ENCODE results near the gene WDR70. TPM values are rescaled to one million over a fixed set of nuclear protein-coding genes. Genes with fewer than 3 reads are reported as not detected.

WDR70 gene
- total and polyA plus RNA-seq, 2 donors (not counting 1 experiment from before 2014, with no cell fraction given): 31.4 to 34.0 TPM

DNA sequence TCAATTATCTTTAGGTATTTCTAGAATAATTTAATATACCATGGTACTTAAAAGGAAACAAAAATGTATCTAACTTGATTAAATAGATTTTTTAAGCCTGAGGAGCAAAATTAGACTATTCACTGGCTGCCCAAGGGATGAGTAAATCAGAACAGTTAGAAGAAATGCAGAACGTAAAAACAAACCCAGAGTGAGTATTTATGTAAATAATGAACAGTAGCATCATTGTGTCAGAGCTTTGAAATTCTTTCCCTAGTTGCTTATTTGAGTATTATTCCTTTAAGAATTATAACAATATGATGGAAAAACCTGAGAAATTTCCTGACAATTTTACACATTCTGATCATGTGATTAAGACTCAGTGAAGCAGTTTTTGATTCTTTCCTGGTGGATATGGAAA lies 259.8 kb downstream of the WDR70 start:
- no peak overlapping the region for H3K27ac ChIP-seq (ENCODE audit: insufficient read depth, low read length)
- no peak overlapping the region for H3K4me3 ChIP-seq (replicated peaks in 1 of 4; ENCODE audit: control extremely low read depth in 1 of 4, insufficient read depth in 1 of 4, low read depth in 3 of 4, low read length in 4 of 4)
- H3K36me3 ChIP-seq (ENCODE audit: control insufficient read depth, insufficient read depth, low read length): no peaks in the 10 kb centered on the region
- H3K9me3 ChIP-seq (ENCODE audit: control insufficient read depth, insufficient read depth, low read depth, low read length): no peaks in the 10 kb centered on the region
- H4K20me1 ChIP-seq (ENCODE audit: control insufficient read depth, extremely low read depth, insufficient read depth, low read length): no peaks in the 10 kb centered on the region
- no peak overlapping the region for H2AFZ ChIP-seq (ENCODE audit: low read length)
- H3K4me1 ChIP-seq (ENCODE audit: control insufficient read depth, extremely low read depth, insufficient read depth, low read length): no peaks in the 10 kb centered on the region
- H3K4me2 ChIP-seq (ENCODE audit: extremely low read depth, insufficient read depth, low read length): no peak overlapping the region
- H3K27me3 ChIP-seq (ENCODE audit: control insufficient read depth, insufficient read depth, low read length): no peaks in the 10 kb centered on the region
- no peaks in the 10 kb centered on the region for H3K79me2 ChIP-seq (ENCODE audit: control insufficient read depth, insufficient read depth, low read length)
- no peak overlapping the region for H3K9ac ChIP-seq (ENCODE audit: insufficient read depth, low read length)
- DNase-seq (ENCODE audit: low read depth in 2 of 2): peak in 1 of 2 donors; percentile 42
- TF ChIP-seq, protein P1, sequence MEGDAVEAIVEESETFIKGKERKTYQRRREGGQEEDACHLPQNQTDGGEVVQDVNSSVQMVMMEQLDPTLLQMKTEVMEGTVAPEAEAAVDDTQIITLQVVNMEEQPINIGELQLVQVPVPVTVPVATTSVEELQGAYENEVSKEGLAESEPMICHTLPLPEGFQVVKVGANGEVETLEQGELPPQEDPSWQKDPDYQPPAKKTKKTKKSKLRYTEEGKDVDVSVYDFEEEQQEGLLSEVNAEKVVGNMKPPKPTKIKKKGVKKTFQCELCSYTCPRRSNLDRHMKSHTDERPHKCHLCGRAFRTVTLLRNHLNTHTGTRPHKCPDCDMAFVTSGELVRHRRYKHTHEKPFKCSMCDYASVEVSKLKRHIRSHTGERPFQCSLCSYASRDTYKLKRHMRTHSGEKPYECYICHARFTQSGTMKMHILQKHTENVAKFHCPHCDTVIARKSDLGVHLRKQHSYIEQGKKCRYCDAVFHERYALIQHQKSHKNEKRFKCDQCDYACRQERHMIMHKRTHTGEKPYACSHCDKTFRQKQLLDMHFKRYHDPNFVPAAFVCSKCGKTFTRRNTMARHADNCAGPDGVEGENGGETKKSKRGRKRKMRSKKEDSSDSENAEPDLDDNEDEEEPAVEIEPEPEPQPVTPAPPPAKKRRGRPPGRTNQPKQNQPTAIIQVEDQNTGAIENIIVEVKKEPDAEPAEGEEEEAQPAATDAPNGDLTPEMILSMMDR (conservative IDR thresholded peaks at IDR 0.05 in 1 of 2, IDR thresholded peaks at IDR 0.05 in 1 of 2; ENCODE audit: low read depth in 1 of 2, low read length in 2 of 2): no peak
- TF ChIP-seq EZH2 (IDR thresholded peaks at IDR 0.05; ENCODE audit: low read length, missing control alignments): no peak

DNA sequence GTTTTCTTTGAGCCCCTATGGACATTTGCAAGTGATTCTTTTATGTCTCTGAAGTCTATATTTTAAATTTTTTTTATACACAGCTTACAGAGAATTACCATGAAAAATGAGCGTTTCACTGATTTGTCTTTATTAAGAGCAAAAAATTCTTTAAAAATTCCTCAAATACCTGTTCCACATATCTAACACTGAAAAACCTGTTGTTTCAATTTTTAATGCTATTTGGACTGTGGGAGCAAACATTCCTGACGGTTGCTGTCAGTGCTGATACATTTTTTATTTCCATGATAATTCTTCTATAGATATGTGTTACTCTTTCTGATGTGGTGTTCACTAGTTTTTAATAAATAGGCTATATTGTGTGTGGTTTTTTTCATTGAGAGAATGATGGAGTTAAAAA lies 261.0 kb downstream of the WDR70 start:
- no peaks in the 10 kb centered on the region for H4K20me1 ChIP-seq (ENCODE audit: control insufficient read depth, extremely low read depth, insufficient read depth, low read length)
- DNase-seq (ENCODE audit: low read depth in 2 of 2): peak in 1 of 2 donors; percentile 57
- H2AFZ ChIP-seq (ENCODE audit: low read length): no peak overlapping the region
- no peak overlapping the region for H3K4me2 ChIP-seq (ENCODE audit: extremely low read depth, insufficient read depth, low read length)
- no peak overlapping the region for H3K27ac ChIP-seq (ENCODE audit: insufficient read depth, low read length)
- no peaks in the 10 kb centered on the region for H3K9me3 ChIP-seq (ENCODE audit: control insufficient read depth, insufficient read depth, low read depth, low read length)
- H3K36me3 ChIP-seq (ENCODE audit: control insufficient read depth, insufficient read depth, low read length): no peaks in the 10 kb centered on the region
- TF ChIP-seq, protein P1 (conservative IDR thresholded peaks at IDR 0.05 in 1 of 2, IDR thresholded peaks at IDR 0.05 in 1 of 2; ENCODE audit: low read depth in 1 of 2, low read length in 2 of 2): no peak
- TF ChIP-seq EZH2 (IDR thresholded peaks at IDR 0.05; ENCODE audit: low read length, missing control alignments): no peak
- H3K4me3 ChIP-seq (replicated peaks in 1 of 4; ENCODE audit: control extremely low read depth in 1 of 4, insufficient read depth in 1 of 4, low read depth in 3 of 4, low read length in 4 of 4): no peak overlapping the region
- H3K79me2 ChIP-seq (ENCODE audit: control insufficient read depth, insufficient read depth, low read length): no peaks in the 10 kb centered on the region
- no peaks in the 10 kb centered on the region for H3K27me3 ChIP-seq (ENCODE audit: control insufficient read depth, insufficient read depth, low read length)
- H3K4me1 ChIP-seq (ENCODE audit: control insufficient read depth, extremely low read depth, insufficient read depth, low read length): no peaks in the 10 kb centered on the region
- no peak overlapping the region for H3K9ac ChIP-seq (ENCODE audit: insufficient read depth, low read length)

DNA sequence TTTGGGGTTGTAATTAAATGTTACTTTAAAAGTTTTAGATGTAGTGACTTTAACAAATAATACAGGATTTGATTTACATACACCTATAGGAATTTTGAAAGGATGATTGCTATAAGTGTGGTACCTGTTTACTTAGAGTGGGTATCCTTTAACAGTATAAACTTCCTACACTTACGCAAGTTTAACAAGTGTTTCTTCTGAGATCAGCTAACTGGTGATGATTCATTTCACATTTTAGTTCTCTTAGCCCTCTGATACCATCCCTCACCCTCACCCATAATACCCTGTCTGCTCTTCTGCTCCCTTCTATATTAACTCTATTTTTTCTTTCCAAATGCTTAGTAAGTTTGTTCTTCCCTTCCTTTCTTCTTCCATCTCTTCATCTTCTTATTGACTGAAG lies 262.8 kb downstream of the WDR70 start:
- Histone ChIP-seq H3K4me3 (replicated peaks in 1 of 4; ENCODE audit: control extremely low read depth in 1 of 4, insufficient read depth in 1 of 4, low read depth in 3 of 4, low read length in 4 of 4) (no peak overlapping the region), H3K79me2 (ENCODE audit: control insufficient read depth, insufficient read depth, low read length) (no peaks in the 10 kb centered on the region), H3K4me1 (ENCODE audit: control insufficient read depth, extremely low read depth, insufficient read depth, low read length) (no peaks in the 10 kb centered on the region), H2AFZ (ENCODE audit: low read length) (no peak overlapping the region), H3K36me3 (ENCODE audit: control insufficient read depth, insufficient read depth, low read length) (no peaks in the 10 kb centered on the region), H4K20me1 (ENCODE audit: control insufficient read depth, extremely low read depth, insufficient read depth, low read length) (no peaks in the 10 kb centered on the region), H3K27ac (ENCODE audit: insufficient read depth, low read length) (no peak overlapping the region), H3K9ac (ENCODE audit: insufficient read depth, low read length) (no peak overlapping the region), H3K27me3 (ENCODE audit: control insufficient read depth, insufficient read depth, low read length) (no peaks in the 10 kb centered on the region), H3K4me2 (ENCODE audit: extremely low read depth, insufficient read depth, low read length) (no peak overlapping the region), H3K9me3 (ENCODE audit: control insufficient read depth, insufficient read depth, low read depth, low read length) (no peaks in the 10 kb centered on the region)
- TF ChIP-seq EZH2 (IDR thresholded peaks at IDR 0.05; ENCODE audit: low read length, missing control alignments): no peak
- TF ChIP-seq, protein P1 (conservative IDR thresholded peaks at IDR 0.05 in 1 of 2, IDR thresholded peaks at IDR 0.05 in 1 of 2; ENCODE audit: low read depth in 1 of 2, low read length in 2 of 2): no peak
- no peak for DNase-seq (ENCODE audit: low read depth in 2 of 2)

All from fibroblast of lung (primary cell).